ENCODE measurements around the gene NUDT4B.
"Not testable (repeated sequence)": the region's sequence is repeated elsewhere in the genome, so short reads cannot be mapped to it uniquely, and the experiment has no call there.

- TF ChIP-seq EP300 (conservative IDR thresholded peaks at IDR 0.05; ENCODE audit: poor library complexity, severe bottlenecking); CTCF (IDR thresholded peaks at IDR 0.05; ENCODE audit: poor library complexity, severe bottlenecking); RAD21 (conservative IDR thresholded peaks at IDR 0.05): not testable (repeated sequence)
These were observed 10.4 kb downstream of the NUDT4B start for GRCh38 chr1:148758925-148759324.

Measured in neural cell (in vitro differentiated cells).